ENCODE measurements around the gene GOLGA6D. TPM values are rescaled to one million over a fixed set of nuclear protein-coding genes. Genes with fewer than 3 reads are reported as not detected.

Gene GOLGA6D
- total RNA-seq, 1 experiment from 2014 or later: 0.35 TPM

DNA sequence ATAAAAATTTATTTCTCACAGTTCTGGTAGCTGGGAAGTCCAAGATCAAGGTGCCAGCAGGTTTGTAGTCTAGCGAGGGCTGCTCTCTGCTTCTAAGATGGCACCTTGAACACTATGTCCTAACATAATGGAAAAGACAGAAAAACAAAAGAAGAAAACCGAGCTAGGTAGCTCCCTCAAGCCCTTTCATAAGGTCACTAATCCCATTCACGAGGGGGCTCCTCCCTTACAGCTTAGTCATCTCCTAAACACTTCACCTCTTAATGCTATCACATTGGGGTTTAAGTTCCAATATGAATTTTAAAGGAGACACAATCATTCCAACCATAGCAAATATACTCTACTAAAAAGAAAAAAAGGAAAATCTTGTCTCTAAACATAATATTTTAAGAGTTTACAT lies 23.6 kb downstream of the GOLGA6D start:
- no peak overlapping the region for H4K91ac ChIP-seq (ENCODE audit: insufficient read length, low read depth, low read length)
- H3K9me3 ChIP-seq (ENCODE audit: control insufficient read depth, low read depth, low read length): no peaks in the 10 kb centered on the region
- no peak overlapping the region for H3K14ac ChIP-seq (ENCODE audit: insufficient read depth, low read length)
- no peak overlapping the region for H3K23ac ChIP-seq (ENCODE audit: insufficient read length, low read depth, low read length)
- H3K27me3 ChIP-seq (ENCODE audit: insufficient read depth, low read length): no peaks in the 10 kb centered on the region; the same call in 1 of the 2 replicates
- H2BK120ac ChIP-seq (ENCODE audit: low read depth, low read length, poor library complexity, severe bottlenecking): no peak overlapping the region
- H3K9ac ChIP-seq (ENCODE audit: extremely low read depth, insufficient read length, low read length): no peak overlapping the region
- H3K9me3 Mint-ChIP-seq: no peaks in the 10 kb centered on the region
- H3K79me2 ChIP-seq (ENCODE audit: insufficient read depth, low read length): no peaks in the 10 kb centered on the region
- H3K56ac ChIP-seq (ENCODE audit: insufficient read length, low read depth, low read length): no peak overlapping the region
- no peak overlapping the region for H3K27ac Mint-ChIP-seq
- no peak overlapping the region for H3K18ac ChIP-seq (ENCODE audit: insufficient read length, low read depth, low read length)
- no peaks in the 10 kb centered on the region for H3K4me1 ChIP-seq (ENCODE audit: insufficient read depth, low read length)
- H4K5ac ChIP-seq (ENCODE audit: insufficient read length, low read depth, low read length): no peak overlapping the region
- no peak overlapping the region for H2BK20ac ChIP-seq (ENCODE audit: low read depth, low read length, poor library complexity, severe bottlenecking)
- H2BK12ac ChIP-seq (ENCODE audit: insufficient read length, low read depth, low read length): no peak overlapping the region
- H3K4me2 ChIP-seq (ENCODE audit: insufficient read depth, insufficient read length, low read length): no peak overlapping the region
- no peak overlapping the region for H2AFZ ChIP-seq (ENCODE audit: low read length)
- H4K8ac ChIP-seq (replicated peaks; ENCODE audit: insufficient read length, low read depth, low read length): no peak overlapping the region
- H3K27ac ChIP-seq (ENCODE audit: insufficient read length, low read depth, low read length): no peak overlapping the region
- no peaks in the 10 kb centered on the region for H3K36me3 Mint-ChIP-seq (ENCODE audit: insufficient read depth in 1 of 3, low read depth in 3 of 3)
- WGBS (ENCODE audit: extremely low coverage, insufficient read length, low lambda C conversion rate): no CpG with 5 or more reads among the region's 3 CpGs
- no peak overlapping the region for H3T11ph ChIP-seq (ENCODE audit: low read length)
- H2BK5ac ChIP-seq (ENCODE audit: insufficient read length, low read length): no peak overlapping the region
- H3K4me1 Mint-ChIP-seq: peaks cover 0 to 2% of the 10 kb centered on the region in 2 experiments; a peak in 1 of 4 replicates
- H3K4me3 Mint-ChIP-seq: no peak overlapping the region
- H3K79me1 ChIP-seq (ENCODE audit: insufficient read depth, low read depth, low read length, poor library complexity, severe bottlenecking): no peaks in the 10 kb centered on the region
- no peak overlapping the region for H3K4ac ChIP-seq (ENCODE audit: low read depth, low read length)
- H2AK5ac ChIP-seq (ENCODE audit: insufficient read length, low read length): no peak overlapping the region
- no peaks in the 10 kb centered on the region for H3K23me2 ChIP-seq (ENCODE audit: insufficient read length, low read depth, low read length, poor library complexity, severe bottlenecking)
- DNase-seq: no peak
- TF ChIP-seq, protein P1, sequence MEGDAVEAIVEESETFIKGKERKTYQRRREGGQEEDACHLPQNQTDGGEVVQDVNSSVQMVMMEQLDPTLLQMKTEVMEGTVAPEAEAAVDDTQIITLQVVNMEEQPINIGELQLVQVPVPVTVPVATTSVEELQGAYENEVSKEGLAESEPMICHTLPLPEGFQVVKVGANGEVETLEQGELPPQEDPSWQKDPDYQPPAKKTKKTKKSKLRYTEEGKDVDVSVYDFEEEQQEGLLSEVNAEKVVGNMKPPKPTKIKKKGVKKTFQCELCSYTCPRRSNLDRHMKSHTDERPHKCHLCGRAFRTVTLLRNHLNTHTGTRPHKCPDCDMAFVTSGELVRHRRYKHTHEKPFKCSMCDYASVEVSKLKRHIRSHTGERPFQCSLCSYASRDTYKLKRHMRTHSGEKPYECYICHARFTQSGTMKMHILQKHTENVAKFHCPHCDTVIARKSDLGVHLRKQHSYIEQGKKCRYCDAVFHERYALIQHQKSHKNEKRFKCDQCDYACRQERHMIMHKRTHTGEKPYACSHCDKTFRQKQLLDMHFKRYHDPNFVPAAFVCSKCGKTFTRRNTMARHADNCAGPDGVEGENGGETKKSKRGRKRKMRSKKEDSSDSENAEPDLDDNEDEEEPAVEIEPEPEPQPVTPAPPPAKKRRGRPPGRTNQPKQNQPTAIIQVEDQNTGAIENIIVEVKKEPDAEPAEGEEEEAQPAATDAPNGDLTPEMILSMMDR (conservative IDR thresholded peaks at IDR 0.05): no peak
- H2BK15ac ChIP-seq (ENCODE audit: low read depth, low read length): no peak overlapping the region
- peaks cover 18% of the 10 kb centered on the region for H3K27me3 Mint-ChIP-seq (ENCODE audit: low read depth)
- no peaks in the 10 kb centered on the region for H4K20me1 ChIP-seq (ENCODE audit: control insufficient read depth, insufficient read depth, insufficient read length)

All from H9 (cell line).